Calu3 (cell line): ENCODE data around the gene HDHD3. TPM values are rescaled to one million over a fixed set of nuclear protein-coding genes. Genes with fewer than 3 reads are reported as not detected.
A peak's percentile ranks its signal among the peaks of the same experiment; 100 is the strongest.

Experiments used
- BruUV-seq: library from RNA; stranded (reverse); fragments of 400-500 nt; replicated peaks from 2 replicates; lab custom pipeline; 2021; lab: Mats Ljungman, UMichigan
- CTCF ChIA-PET: fragments of 300-600 bp; sonication (Branson Sonifier 250); formaldehyde crosslinking; loops from one replicate; lab custom pipeline; 2022; ENCODE audit warnings: antibody characterized with exemption; lab: Charles Lee
- DNase-seq: peaks from one replicate; pipeline ENCODE4 v3.0.0; 2022
- H3K27ac Mint-ChIP-seq: one replicate; pipeline ENCODE4 v1.8.0; 2022; ENCODE audit warnings: mixed read lengths; ENCODE audit not compliant: unreplicated experiment
- H3K27me3 Mint-ChIP-seq: one replicate; pipeline ENCODE4 v1.8.0; 2022; ENCODE audit warnings: mixed read lengths; ENCODE audit not compliant: unreplicated experiment
- H3K36me3 Mint-ChIP-seq: one replicate; pipeline ENCODE4 v1.8.0; 2022; ENCODE audit warnings: mild to moderate bottlenecking, moderate library complexity, mixed read lengths; ENCODE audit not compliant: insufficient read depth, unreplicated experiment
- H3K4me1 Mint-ChIP-seq: one replicate; pipeline ENCODE4 v1.8.0; 2022; ENCODE audit warnings: mild to moderate bottlenecking, low read depth, mixed read lengths; ENCODE audit not compliant: unreplicated experiment
- H3K4me3 Mint-ChIP-seq: one replicate; pipeline ENCODE4 v1.8.0; 2022; ENCODE audit warnings: mild to moderate bottlenecking, low read depth, moderate library complexity, mixed read lengths; ENCODE audit not compliant: unreplicated experiment
- H3K9me3 Mint-ChIP-seq: one replicate; pipeline ENCODE4 v1.8.0; 2022; ENCODE audit warnings: low read depth, mixed read lengths; ENCODE audit not compliant: unreplicated experiment
- CTCF ChIP-seq: fragments of 200-600 bp; IDR thresholded peaks from one replicate; pipeline ENCODE4 v1.8.0; 2022; ENCODE audit warnings: antibody characterized with exemption; ENCODE audit not compliant: unreplicated experiment
- intact Hi-C: fragments of 100-400 bp; cut with micrococcal nuclease; formaldehyde crosslinking; loops from one replicate; pipeline ENCODE4 v1.10.0; 2022; ENCODE audit not compliant: unreplicated experiment
- total RNA-seq: library from RNA; stranded (reverse); gene quantifications from 2 replicates; pipeline ENCODE4 v1.2.3, GENCODE V29; 2022

The HDHD3 gene
- total RNA-seq, 1 experiment from 2014 or later, result 30.8 TPM

GRCh38 chr9:113352006-113352405, 24.8 kb downstream of the HDHD3 start:
- no peak overlapping the region for H3K4me3 Mint-ChIP-seq
- no peaks in the 10 kb centered on the region for H3K27me3 Mint-ChIP-seq
- CTCF ChIA-PET, result interaction anchor here (0.6 kb wide), 1 partner anchor 98 kb away, joined by 7 read pairs; no protein-coding TSS in a partner anchor
- H3K4me1 Mint-ChIP-seq, result peaks cover 24% of the 10 kb centered on the region
- no peak overlapping the region for H3K27ac Mint-ChIP-seq
- peaks cover 12% of the 10 kb centered on the region for H3K36me3 Mint-ChIP-seq
- no peaks in the 10 kb centered on the region for H3K9me3 Mint-ChIP-seq
- BruUV-seq, result no TSS peak
- intact Hi-C loops, result no loop called here
- no peak for DNase-seq
- no peak for TF ChIP-seq CTCF

GRCh38 chr9:113350937-113351336, 25.8 kb downstream of the HDHD3 start:
- TSS peak; percentile 48 for BruUV-seq
- no peak for DNase-seq
- Mint-ChIP-seq H3K27ac (no peak overlapping the region), H3K27me3 (no peaks in the 10 kb centered on the region), H3K4me1 (peaks cover 24% of the 10 kb centered on the region), H3K9me3 (no peaks in the 10 kb centered on the region), H3K4me3 (peak overlapping the region; percentile 67), H3K36me3 (peaks cover 12% of the 10 kb centered on the region)
- intact Hi-C loops, result no loop called here
- CTCF ChIA-PET, result no interaction called here
- no peak for TF ChIP-seq CTCF

- peak overlapping the region; percentile 67 for H3K4me3 Mint-ChIP-seq
- no peaks in the 10 kb centered on the region for H3K9me3 Mint-ChIP-seq
- intact Hi-C loops, result no loop called here
- no TSS peak for BruUV-seq
- CTCF ChIA-PET, result no interaction called here
- H3K27ac Mint-ChIP-seq, result peak overlapping the region; percentile 16
- no peak for TF ChIP-seq CTCF
- H3K27me3 Mint-ChIP-seq, result no peaks in the 10 kb centered on the region
- DNase-seq, result no peak
- H3K36me3 Mint-ChIP-seq, result peaks cover 12% of the 10 kb centered on the region
- H3K4me1 Mint-ChIP-seq, result peaks cover 29% of the 10 kb centered on the region
Observed at GRCh38 chr9:113350107-113350661, 26.6 kb downstream of the HDHD3 start.

GRCh38 chr9:113349445-113350094, 27.2 kb downstream of the HDHD3 start, which contains the start of gene BSPRY:
TSS of gene BSPRY (plus strand) at chr9:113349541. CDS start at chr9:113349580, 39 bp downstream.
- peak within 1 kb of the TSS; percentile 16 for H3K27ac Mint-ChIP-seq

More at GRCh38 chr9:113349445-113350094, 27.2 kb downstream of the HDHD3 start, which contains the start of gene BSPRY:
- peaks cover 31% of the 10 kb centered on the region for H3K4me1 Mint-ChIP-seq
- DNase-seq, result peak; percentile 57
- no peaks in the 10 kb centered on the region for H3K27me3 Mint-ChIP-seq
- no TSS peak for BruUV-seq
- no peaks in the 10 kb centered on the region for H3K9me3 Mint-ChIP-seq
- CTCF ChIA-PET, result no interaction called here
- intact Hi-C loops, result no loop called here
- peaks cover 12% of the 10 kb centered on the region for H3K36me3 Mint-ChIP-seq
- H3K4me3 Mint-ChIP-seq, result peak within 1 kb of the TSS; percentile 67
- TF ChIP-seq CTCF, result no peak
